HL-60 (cell line): ENCODE measurements around the gene KCNAB1.

Source experiments
- SPI1 ChIP-seq: IDR thresholded peaks from 2 replicates; pipeline ENCODE4 v1.6.1; 2012; ENCODE audit warnings: low read depth, mild to moderate bottlenecking, borderline replicate concordance
- TF ChIP-seq, protein P1 (sequence below): IDR thresholded peaks from one replicate; pipeline ENCODE4 v1.5.1; 2011; ENCODE audit warnings: low read length, control low read depth, inconsistent platforms; ENCODE audit not compliant: insufficient read depth
- TF ChIP-seq, protein P2 (sequence below): IDR thresholded peaks from 2 replicates; pipeline ENCODE4 v1.6.1; 2012; ENCODE audit warnings: low read depth; ENCODE audit not compliant: insufficient replicate concordance

DNA sequence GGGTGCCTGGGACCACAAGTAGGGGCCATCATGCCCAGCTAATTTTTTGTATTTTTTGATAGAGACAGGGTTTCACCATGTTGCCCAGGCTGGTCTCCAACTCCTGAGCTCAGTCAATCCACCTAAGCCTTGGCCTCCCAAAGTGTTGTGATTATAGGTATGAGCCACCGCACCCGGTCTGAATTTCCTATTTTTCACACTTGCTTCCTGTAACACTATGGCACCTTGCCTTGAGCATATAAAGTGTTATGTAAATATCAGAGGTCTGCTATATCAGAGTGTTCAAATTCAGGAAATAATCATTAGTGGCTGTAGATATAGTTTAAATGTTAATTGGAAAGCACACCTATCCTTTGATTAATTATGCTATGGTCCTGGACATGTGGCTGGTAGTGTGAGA is 165.2 kb downstream of the KCNAB1 start:
- TF ChIP-seq, protein P1, sequence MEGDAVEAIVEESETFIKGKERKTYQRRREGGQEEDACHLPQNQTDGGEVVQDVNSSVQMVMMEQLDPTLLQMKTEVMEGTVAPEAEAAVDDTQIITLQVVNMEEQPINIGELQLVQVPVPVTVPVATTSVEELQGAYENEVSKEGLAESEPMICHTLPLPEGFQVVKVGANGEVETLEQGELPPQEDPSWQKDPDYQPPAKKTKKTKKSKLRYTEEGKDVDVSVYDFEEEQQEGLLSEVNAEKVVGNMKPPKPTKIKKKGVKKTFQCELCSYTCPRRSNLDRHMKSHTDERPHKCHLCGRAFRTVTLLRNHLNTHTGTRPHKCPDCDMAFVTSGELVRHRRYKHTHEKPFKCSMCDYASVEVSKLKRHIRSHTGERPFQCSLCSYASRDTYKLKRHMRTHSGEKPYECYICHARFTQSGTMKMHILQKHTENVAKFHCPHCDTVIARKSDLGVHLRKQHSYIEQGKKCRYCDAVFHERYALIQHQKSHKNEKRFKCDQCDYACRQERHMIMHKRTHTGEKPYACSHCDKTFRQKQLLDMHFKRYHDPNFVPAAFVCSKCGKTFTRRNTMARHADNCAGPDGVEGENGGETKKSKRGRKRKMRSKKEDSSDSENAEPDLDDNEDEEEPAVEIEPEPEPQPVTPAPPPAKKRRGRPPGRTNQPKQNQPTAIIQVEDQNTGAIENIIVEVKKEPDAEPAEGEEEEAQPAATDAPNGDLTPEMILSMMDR: no peak
- TF ChIP-seq, protein P2, sequence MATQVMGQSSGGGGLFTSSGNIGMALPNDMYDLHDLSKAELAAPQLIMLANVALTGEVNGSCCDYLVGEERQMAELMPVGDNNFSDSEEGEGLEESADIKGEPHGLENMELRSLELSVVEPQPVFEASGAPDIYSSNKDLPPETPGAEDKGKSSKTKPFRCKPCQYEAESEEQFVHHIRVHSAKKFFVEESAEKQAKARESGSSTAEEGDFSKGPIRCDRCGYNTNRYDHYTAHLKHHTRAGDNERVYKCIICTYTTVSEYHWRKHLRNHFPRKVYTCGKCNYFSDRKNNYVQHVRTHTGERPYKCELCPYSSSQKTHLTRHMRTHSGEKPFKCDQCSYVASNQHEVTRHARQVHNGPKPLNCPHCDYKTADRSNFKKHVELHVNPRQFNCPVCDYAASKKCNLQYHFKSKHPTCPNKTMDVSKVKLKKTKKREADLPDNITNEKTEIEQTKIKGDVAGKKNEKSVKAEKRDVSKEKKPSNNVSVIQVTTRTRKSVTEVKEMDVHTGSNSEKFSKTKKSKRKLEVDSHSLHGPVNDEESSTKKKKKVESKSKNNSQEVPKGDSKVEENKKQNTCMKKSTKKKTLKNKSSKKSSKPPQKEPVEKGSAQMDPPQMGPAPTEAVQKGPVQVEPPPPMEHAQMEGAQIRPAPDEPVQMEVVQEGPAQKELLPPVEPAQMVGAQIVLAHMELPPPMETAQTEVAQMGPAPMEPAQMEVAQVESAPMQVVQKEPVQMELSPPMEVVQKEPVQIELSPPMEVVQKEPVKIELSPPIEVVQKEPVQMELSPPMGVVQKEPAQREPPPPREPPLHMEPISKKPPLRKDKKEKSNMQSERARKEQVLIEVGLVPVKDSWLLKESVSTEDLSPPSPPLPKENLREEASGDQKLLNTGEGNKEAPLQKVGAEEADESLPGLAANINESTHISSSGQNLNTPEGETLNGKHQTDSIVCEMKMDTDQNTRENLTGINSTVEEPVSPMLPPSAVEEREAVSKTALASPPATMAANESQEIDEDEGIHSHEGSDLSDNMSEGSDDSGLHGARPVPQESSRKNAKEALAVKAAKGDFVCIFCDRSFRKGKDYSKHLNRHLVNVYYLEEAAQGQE: no peak
- TF ChIP-seq SPI1: no peak
